HG03103 (cell line): ENCODE results near the gene PDE9A.
"Not testable (repeated sequence)": the region's sequence is repeated elsewhere in the genome, so short reads cannot be mapped to it uniquely, and the experiment has no call there.

Source experiments
- ATAC-seq: cut with Tn5 transposase; IDR thresholded peaks from one replicate; pipeline ENCODE4 v1.9.1; 2021; ENCODE audit warnings: low read depth; ENCODE audit not compliant: unreplicated experiment

PDE9A gene

DNA sequence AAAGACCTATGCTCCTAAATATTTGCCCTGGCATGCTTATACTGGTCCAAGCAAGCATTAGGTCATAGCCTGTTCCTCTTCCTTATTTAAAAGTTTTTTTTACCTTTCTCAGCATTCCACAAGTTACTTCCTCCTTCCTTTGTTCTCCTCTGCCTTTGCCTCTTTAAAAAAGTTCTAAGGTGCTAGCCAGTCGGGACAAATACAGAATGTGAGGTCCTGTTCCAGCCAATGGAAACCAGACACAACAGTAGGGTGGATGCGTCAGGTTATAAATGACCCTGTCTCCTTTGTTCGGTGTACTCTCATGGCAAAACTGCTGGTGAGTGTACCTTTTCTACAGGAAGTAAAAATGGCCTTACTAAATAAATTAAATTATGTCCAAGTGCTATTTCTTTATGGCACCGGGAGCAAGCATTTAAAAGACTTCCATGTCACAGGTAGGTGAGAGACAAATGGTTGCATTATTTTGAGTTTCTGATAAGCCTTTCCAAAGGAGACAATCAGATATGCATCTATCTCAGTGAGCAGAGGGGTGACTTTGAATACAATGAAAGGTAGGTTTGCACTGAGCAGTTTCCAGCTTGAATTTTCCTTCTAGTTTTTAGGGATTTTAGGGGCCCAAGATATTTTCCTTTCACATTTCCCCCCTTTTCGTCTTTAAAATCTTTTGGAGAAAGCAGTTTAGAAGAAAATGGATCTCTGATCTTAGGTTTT lies 159.3 kb downstream of the PDE9A start:
- not testable (repeated sequence) for ATAC-seq

DNA sequence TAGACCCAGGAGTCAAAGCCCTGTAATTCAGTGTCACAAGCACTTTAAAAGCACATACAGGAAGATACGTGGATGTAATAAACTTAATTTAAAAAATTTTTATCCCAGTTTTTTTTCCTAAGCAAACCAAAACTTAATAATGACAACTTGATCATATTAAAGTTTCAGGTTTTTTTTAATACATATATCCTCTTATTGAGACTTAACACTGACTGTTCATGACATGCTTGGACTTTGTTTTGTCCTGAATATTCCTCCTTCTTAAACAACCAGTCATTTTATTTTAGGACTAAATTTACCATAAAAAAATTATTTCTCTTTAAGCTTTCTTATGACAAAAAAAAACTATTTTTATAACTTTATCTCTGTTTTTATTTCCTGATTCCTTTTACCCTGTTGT lies 161.8 kb downstream of the PDE9A start:
- no peak for ATAC-seq

DNA sequence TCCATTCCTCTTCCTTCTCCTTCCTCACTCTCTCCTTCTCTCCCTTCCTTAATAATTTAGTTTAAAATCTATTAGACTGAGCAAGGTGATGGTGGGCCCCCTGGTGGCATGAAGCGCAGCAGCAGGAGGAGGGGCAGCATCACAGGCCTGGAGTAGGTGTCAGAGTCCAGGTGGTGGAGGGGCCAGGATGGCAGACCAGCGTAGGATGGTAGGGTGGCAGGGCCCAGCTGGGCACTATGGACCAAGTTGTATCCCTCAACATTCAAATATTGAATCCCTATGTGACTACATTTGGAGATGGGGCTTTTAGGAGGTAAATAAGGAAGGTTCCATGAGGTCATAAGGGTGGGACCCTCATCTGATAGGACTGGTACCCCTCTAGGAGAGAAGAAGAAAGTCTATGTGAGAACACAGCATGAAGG lies 164.9 kb downstream of the PDE9A start:
- no peak for ATAC-seq

DNA sequence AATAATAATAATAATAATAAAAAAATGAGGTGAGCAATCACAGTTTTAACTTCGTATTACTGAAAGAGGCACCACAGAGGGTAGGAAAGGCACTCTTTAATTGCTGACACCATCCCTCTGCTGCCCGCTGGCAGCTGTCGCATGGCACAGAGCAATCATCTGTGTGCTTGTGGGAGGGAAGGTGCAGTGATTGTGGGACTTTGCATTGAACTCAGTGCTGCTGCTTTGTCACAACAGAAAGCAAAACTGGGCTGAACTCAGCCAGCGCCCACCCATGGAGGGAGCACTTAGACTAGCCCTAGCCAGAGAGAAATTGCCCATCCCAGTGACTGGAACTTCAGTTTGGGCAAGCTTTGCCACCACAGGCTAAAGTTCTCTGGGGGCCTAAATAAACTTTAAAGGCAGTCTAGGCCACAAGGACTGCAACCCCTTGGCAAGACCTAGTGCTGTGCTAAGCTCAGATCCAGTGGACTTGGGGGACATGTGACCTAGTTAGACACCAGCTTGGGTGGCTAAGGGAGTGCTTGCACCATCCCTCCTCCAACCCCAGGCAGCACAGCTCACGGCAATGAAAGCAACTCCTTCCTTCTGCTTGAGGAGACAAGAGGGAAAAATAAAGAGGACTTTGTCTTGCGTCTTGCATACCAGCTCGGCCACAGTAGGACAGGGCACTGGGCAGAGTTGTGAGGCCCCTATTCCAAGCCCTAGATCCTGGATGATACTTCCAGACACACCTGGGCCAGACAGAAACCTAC lies 166.6 kb downstream of the PDE9A start:
- ATAC-seq: no peak

- ATAC-seq: no peak
These were observed 167.4 kb downstream of the PDE9A start for GRCh38 chr21:42820616-42821465.
